Measurements from ENCODE around the gene ENTPD6.

- no peak for TF ChIP-seq CTCF (IDR thresholded peaks at IDR 0.05)
- no peak for TF ChIP-seq POLR2A (IDR thresholded peaks at IDR 0.05)
Observed at GRCh38 chr20:25176184-25176583, 19.3 kb upstream of the ENTPD6 start.

All from uterus (tissue), 2 donors.